HepG2 (cell line): ENCODE data around the gene NOC2L. TPM values are rescaled to one million over a fixed set of nuclear protein-coding genes. Genes with fewer than 3 reads are reported as not detected.

Experiments used
- ATF7-NPFF ChIP-seq: sonication (generic); formaldehyde crosslinking; IDR thresholded peaks from 2 replicates; pipeline ENCODE4 v1.8.1; 2023; ENCODE audit warnings: mild to moderate bottlenecking, low read depth, missing genetic modification reagents, moderate library complexity
- CCDC6 ChIP-seq: sonication (generic); formaldehyde crosslinking; IDR thresholded peaks from 2 replicates; pipeline ENCODE4 v1.8.1; 2022; ENCODE audit warnings: mild to moderate bottlenecking, missing genetic modification reagents, moderate library complexity
- CENPX ChIP-seq: sonication (generic); formaldehyde crosslinking; IDR thresholded peaks from 2 replicates; pipeline ENCODE4 v1.9.0; 2021; ENCODE audit warnings: mild to moderate bottlenecking, missing genetic modification reagents, moderate library complexity
- JUNB ChIP-seq: sonication (generic); formaldehyde crosslinking; IDR thresholded peaks from 2 replicates; pipeline ENCODE4 v1.8.0; 2022; ENCODE audit warnings: missing genetic modification reagents, mild to moderate bottlenecking, borderline replicate concordance
- NCOA2 ChIP-seq: sonication (generic); formaldehyde crosslinking; IDR thresholded peaks from 2 replicates; pipeline ENCODE4 v1.8.0; 2022; ENCODE audit warnings: inconsistent platforms
- NFRKB ChIP-seq: fragments of 450-650 bp; IDR thresholded peaks from 2 replicates; pipeline ENCODE4 v1.6.1; 2017
- SOX5 ChIP-seq: IDR thresholded peaks from 2 replicates; pipeline ENCODE4 v1.6.1; 2016; ENCODE audit warnings: borderline replicate concordance
- SP2 ChIP-seq: sonication (generic); formaldehyde crosslinking; IDR thresholded peaks from 2 replicates; pipeline ENCODE4 v1.5.1; 2020; ENCODE audit warnings: mild to moderate bottlenecking, missing genetic modification reagents
- SP4 ChIP-seq: sonication (generic); formaldehyde crosslinking; IDR thresholded peaks from 2 replicates; pipeline ENCODE4 v1.8.1; 2023; ENCODE audit warnings: mild to moderate bottlenecking, missing genetic modification reagents
- TARDBP ChIP-seq: sonication (generic); formaldehyde crosslinking; IDR thresholded peaks from 2 replicates; pipeline ENCODE4 v1.8.0; 2022; ENCODE audit warnings: mild to moderate bottlenecking, missing genetic modification reagents
- TEAD2 ChIP-seq: sonication (generic); formaldehyde crosslinking; IDR thresholded peaks from 2 replicates; pipeline ENCODE4 v1.9.0; 2021; ENCODE audit warnings: missing genetic modification reagents
- ZNF292 ChIP-seq: sonication (generic); formaldehyde crosslinking; IDR thresholded peaks from 2 replicates; pipeline ENCODE4 v1.8.1; 2022; ENCODE audit warnings: mild to moderate bottlenecking, low read depth, missing genetic modification reagents, borderline replicate concordance
- ZNF614 ChIP-seq: IDR thresholded peaks from 2 replicates; pipeline ENCODE4 v1.6.1; 2018; ENCODE audit warnings: missing biosample characterization, missing genetic modification reagents, inconsistent platforms, borderline replicate concordance
- polyA plus RNA-seq, 8 experiments: library from polyadenylated mRNA; depleted of rRNA in 3 of 8; stranded (reverse) in 7 of 8; unstranded in 1 of 8; fragments of >200 nt; fragmentation: Illumina TruSeq in 4 of 8; extraction: Trizol in 4 of 8; gene quantifications; 2 replicates each; pipeline versions ENCODE4 v1.2.1 to v1.2.3, GENCODE V29; 2011 to 2016; ENCODE audit warnings: low read depth in 4 of 8, missing spikeins in 1 of 8, mixed read lengths in 1 of 8; ENCODE audit not compliant: insufficient read depth in 1 of 8
- total RNA-seq, 5 experiments: library from RNA; depleted of rRNA; stranded (reverse); fragments of >200 nt; fragmentation: Illumina TruSeq; extraction: Trizol; gene quantifications; 2 replicates each; pipeline ENCODE4 v1.2.3, GENCODE V29; 2016; ENCODE audit warnings: low read depth in 1 of 5
- TF ChIP-seq, protein P1 (sequence below): sonication (generic); formaldehyde crosslinking; IDR thresholded peaks from 2 replicates; pipeline ENCODE4 v1.4.0; 2020; ENCODE audit warnings: missing genetic modification reagents
- TF ChIP-seq, protein P2 (sequence below): sonication (generic); formaldehyde crosslinking; IDR thresholded peaks from 2 replicates; pipeline ENCODE4 v1.8.0; 2022; ENCODE audit warnings: missing genetic modification reagents, mild to moderate bottlenecking, borderline replicate concordance
- TF ChIP-seq, protein P3 (sequence below): sonication (generic); formaldehyde crosslinking; IDR thresholded peaks from 2 replicates; pipeline ENCODE4 v1.8.1; 2023; ENCODE audit warnings: mild to moderate bottlenecking, missing genetic modification reagents, borderline replicate concordance
- TF ChIP-seq, protein P4 (sequence below): sonication (generic); formaldehyde crosslinking; conservative IDR thresholded peaks from 2 replicates; pipeline ENCODE4 v1.4.0; 2020; ENCODE audit warnings: missing genetic modification reagents
- TF ChIP-seq, protein P5 (sequence below): sonication (generic); formaldehyde crosslinking; IDR thresholded peaks from 2 replicates; pipeline ENCODE4 v1.8.0; 2022; ENCODE audit warnings: missing genetic modification reagents, mild to moderate bottlenecking, moderate library complexity, borderline replicate concordance
- TF ChIP-seq, protein P6 (sequence below): sonication (generic); formaldehyde crosslinking; conservative IDR thresholded peaks from 2 replicates; pipeline ENCODE4 v1.8.0; 2022; ENCODE audit warnings: mild to moderate bottlenecking, moderate library complexity, missing genetic modification reagents
- TF ChIP-seq, protein P7 (sequence below): sonication (generic); formaldehyde crosslinking; IDR thresholded peaks from 2 replicates; pipeline ENCODE4 v1.5.0; 2020; ENCODE audit warnings: mild to moderate bottlenecking, low read depth, missing genetic modification reagents, borderline replicate concordance

Gene NOC2L
- total and polyA plus RNA-seq, 2 of the 13 experiments (the other 11 are each of a cell fraction or from before 2014, with no cell fraction given) = 32.0 to 103 TPM

DNA sequence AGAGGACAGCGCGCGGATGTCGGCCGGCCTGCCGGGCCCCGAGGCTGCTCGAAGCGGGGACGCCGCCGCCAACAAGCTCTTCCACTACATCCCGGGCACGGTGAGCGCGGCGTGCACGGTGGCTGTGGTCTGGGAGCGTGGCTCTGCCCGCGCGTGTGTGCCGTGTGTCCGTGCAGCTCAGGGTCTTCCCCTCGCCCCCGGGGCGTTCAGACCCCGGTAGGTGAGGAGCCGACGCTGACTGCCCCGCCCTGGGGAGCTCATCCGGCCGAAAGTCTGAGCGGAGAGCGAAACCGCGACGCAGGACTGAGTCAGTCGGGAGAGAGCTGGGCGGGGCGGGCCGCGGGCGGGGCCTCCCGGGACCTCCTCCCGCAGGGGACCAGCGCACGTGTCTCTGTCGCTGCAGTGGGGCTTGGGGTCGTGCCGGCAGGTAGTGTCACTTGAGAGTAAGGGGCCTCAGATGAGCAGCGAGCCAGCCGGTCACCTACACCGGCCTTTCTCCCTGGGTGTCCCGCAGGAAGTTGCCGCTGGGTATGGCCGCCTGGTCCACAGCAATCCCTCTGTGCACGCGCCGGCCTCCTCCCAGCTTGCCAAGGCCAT is 7.7 kb upstream of the NOC2L start (continued):
- TF ChIP-seq TARDBP = no peak
- no peak for TF ChIP-seq CENPX (CRISPR knock-in tag)
- TF ChIP-seq, protein P1, sequence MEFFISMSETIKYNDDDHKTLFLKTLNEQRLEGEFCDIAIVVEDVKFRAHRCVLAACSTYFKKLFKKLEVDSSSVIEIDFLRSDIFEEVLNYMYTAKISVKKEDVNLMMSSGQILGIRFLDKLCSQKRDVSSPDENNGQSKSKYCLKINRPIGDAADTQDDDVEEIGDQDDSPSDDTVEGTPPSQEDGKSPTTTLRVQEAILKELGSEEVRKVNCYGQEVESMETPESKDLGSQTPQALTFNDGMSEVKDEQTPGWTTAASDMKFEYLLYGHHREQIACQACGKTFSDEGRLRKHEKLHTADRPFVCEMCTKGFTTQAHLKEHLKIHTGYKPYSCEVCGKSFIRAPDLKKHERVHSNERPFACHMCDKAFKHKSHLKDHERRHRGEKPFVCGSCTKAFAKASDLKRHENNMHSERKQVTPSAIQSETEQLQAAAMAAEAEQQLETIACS (CRISPR knock-in tag) = no peak
- TF ChIP-seq, protein P2, sequence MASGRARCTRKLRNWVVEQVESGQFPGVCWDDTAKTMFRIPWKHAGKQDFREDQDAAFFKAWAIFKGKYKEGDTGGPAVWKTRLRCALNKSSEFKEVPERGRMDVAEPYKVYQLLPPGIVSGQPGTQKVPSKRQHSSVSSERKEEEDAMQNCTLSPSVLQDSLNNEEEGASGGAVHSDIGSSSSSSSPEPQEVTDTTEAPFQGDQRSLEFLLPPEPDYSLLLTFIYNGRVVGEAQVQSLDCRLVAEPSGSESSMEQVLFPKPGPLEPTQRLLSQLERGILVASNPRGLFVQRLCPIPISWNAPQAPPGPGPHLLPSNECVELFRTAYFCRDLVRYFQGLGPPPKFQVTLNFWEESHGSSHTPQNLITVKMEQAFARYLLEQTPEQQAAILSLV (CRISPR knock-in tag) = no peak
- TF ChIP-seq ATF7-NPFF (CRISPR knock-in tag) = no peak
- TF ChIP-seq JUNB (CRISPR knock-in tag) = no peak
- no peak for TF ChIP-seq SOX5
- TF ChIP-seq, protein P3, sequence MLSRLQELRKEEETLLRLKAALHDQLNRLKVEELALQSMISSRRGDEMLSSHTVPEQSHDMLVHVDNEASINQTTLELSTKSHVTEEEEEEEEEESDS (CRISPR knock-in tag) = no peak
- TF ChIP-seq ZNF614 = no peak; the same call in 1 of the 2 replicates
- TF ChIP-seq CCDC6 (CRISPR knock-in tag) = peak; percentile 70; the same call in 1 of the 2 replicates
- no peak for TF ChIP-seq NCOA2 (CRISPR knock-in tag)
- TF ChIP-seq, protein P4, sequence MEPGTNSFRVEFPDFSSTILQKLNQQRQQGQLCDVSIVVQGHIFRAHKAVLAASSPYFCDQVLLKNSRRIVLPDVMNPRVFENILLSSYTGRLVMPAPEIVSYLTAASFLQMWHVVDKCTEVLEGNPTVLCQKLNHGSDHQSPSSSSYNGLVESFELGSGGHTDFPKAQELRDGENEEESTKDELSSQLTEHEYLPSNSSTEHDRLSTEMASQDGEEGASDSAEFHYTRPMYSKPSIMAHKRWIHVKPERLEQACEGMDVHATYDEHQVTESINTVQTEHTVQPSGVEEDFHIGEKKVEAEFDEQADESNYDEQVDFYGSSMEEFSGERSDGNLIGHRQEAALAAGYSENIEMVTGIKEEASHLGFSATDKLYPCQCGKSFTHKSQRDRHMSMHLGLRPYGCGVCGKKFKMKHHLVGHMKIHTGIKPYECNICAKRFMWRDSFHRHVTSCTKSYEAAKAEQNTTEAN (CRISPR knock-in tag) = 0 out of 2 replicates have a peak, but pooled peaks have one; percentile 41
- 0 out of 2 replicates have a peak, but pooled peaks have one; percentile 52 for TF ChIP-seq SP4 (CRISPR knock-in tag)
- TF ChIP-seq, protein P5, sequence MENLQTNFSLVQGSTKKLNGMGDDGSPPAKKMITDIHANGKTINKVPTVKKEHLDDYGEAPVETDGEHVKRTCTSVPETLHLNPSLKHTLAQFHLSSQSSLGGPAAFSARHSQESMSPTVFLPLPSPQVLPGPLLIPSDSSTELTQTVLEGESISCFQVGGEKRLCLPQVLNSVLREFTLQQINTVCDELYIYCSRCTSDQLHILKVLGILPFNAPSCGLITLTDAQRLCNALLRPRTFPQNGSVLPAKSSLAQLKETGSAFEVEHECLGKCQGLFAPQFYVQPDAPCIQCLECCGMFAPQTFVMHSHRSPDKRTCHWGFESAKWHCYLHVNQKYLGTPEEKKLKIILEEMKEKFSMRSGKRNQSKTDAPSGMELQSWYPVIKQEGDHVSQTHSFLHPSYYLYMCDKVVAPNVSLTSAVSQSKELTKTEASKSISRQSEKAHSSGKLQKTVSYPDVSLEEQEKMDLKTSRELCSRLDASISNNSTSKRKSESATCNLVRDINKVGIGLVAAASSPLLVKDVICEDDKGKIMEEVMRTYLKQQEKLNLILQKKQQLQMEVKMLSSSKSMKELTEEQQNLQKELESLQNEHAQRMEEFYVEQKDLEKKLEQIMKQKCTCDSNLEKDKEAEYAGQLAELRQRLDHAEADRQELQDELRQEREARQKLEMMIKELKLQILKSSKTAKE (CRISPR knock-in tag) = no peak
- TF ChIP-seq, protein P6, sequence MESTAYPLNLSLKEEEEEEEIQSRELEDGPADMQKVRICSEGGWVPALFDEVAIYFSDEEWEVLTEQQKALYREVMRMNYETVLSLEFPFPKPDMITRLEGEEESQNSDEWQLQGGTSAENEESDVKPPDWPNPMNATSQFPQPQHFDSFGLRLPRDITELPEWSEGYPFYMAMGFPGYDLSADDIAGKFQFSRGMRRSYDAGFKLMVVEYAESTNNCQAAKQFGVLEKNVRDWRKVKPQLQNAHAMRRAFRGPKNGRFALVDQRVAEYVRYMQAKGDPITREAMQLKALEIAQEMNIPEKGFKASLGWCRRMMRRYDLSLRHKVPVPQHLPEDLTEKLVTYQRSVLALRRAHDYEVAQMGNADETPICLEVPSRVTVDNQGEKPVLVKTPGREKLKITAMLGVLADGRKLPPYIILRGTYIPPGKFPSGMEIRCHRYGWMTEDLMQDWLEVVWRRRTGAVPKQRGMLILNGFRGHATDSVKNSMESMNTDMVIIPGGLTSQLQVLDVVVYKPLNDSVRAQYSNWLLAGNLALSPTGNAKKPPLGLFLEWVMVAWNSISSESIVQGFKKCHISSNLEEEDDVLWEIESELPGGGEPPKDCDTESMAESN (CRISPR knock-in tag) = no peak
- TF ChIP-seq NFRKB = no peak
- TF ChIP-seq, protein P7, sequence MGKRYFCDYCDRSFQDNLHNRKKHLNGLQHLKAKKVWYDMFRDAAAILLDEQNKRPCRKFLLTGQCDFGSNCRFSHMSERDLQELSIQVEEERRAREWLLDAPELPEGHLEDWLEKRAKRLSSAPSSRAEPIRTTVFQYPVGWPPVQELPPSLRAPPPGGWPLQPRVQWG (CRISPR knock-in tag) = no peak
- no peak for TF ChIP-seq ZNF292 (CRISPR knock-in tag)
- TF ChIP-seq TEAD2 (CRISPR knock-in tag) = 0 out of 2 replicates have a peak, but pooled peaks have one; percentile 18
- TF ChIP-seq SP2 (CRISPR knock-in tag) = no peak
